ENCODE data around the gene MPHOSPH8.

Gene MPHOSPH8

GRCh38 chr13:19633479-19634255 is at the start of gene MPHOSPH8:
TSS of gene MPHOSPH8 (plus strand) at chr13:19633659. CDS start at chr13:19633749, 90 bp downstream.
- peak; percentile 84 to 87 for DNase-seq (ENCODE audit: low read depth in 2 of 2)

GRCh38 chr13:19586904-19587634 is 46.4 kb upstream of the MPHOSPH8 start:
- DNase-seq (ENCODE audit: low read depth in 2 of 2), result peak; percentile 27 to 51

GRCh38 chr13:19587635-19588300 is 45.7 kb upstream of the MPHOSPH8 start:
- DNase-seq (ENCODE audit: low read depth in 2 of 2), result no peak

GRCh38 chr13:19589312-19589711 is 44.1 kb upstream of the MPHOSPH8 start:
- no peak for DNase-seq (ENCODE audit: low read depth in 2 of 2)

GRCh38 chr13:19590423-19590822 is 43.0 kb upstream of the MPHOSPH8 start:
- no peak for DNase-seq (ENCODE audit: low read depth in 2 of 2)

- DNase-seq (ENCODE audit: low read depth in 2 of 2), result no peak
These were observed 41.6 kb upstream of the MPHOSPH8 start for GRCh38 chr13:19591864-19592263.

GRCh38 chr13:19592657-19593180 is 40.7 kb upstream of the MPHOSPH8 start:
- no peak for DNase-seq (ENCODE audit: low read depth in 2 of 2)

GRCh38 chr13:19596086-19596485 is 37.4 kb upstream of the MPHOSPH8 start:
- DNase-seq (ENCODE audit: low read depth in 2 of 2), result no peak

GRCh38 chr13:19596960-19597361 is 36.5 kb upstream of the MPHOSPH8 start:
- no peak for DNase-seq (ENCODE audit: low read depth in 2 of 2)

GRCh38 chr13:19597523-19597922 is 35.9 kb upstream of the MPHOSPH8 start:
- DNase-seq (ENCODE audit: low read depth in 2 of 2), result no peak

GRCh38 chr13:19601749-19602725 is 31.4 kb upstream of the MPHOSPH8 start:
- no peak for DNase-seq (ENCODE audit: low read depth in 2 of 2)

GRCh38 chr13:19604306-19604705 is 29.2 kb upstream of the MPHOSPH8 start:
- DNase-seq (ENCODE audit: low read depth in 2 of 2), result no peak

- DNase-seq (ENCODE audit: low read depth in 2 of 2), result no peak
These were observed 28.1 kb upstream of the MPHOSPH8 start for GRCh38 chr13:19605161-19605955.

- no peak for DNase-seq (ENCODE audit: low read depth in 2 of 2)
These were observed 27.3 kb upstream of the MPHOSPH8 start for GRCh38 chr13:19606152-19606551.

- DNase-seq (ENCODE audit: low read depth in 2 of 2), result no peak
These were observed 26.7 kb upstream of the MPHOSPH8 start for GRCh38 chr13:19606737-19607136.

GRCh38 chr13:19607523-19608078 is 25.9 kb upstream of the MPHOSPH8 start:
- no peak for DNase-seq (ENCODE audit: low read depth in 2 of 2)

GRCh38 chr13:19618977-19619376 is 14.5 kb upstream of the MPHOSPH8 start:
- no peak for DNase-seq (ENCODE audit: low read depth in 2 of 2)

GRCh38 chr13:19622193-19622592 is 11.3 kb upstream of the MPHOSPH8 start:
- no peak for DNase-seq (ENCODE audit: low read depth in 2 of 2)

GRCh38 chr13:19624265-19624664 is 9.2 kb upstream of the MPHOSPH8 start:
- no peak for DNase-seq (ENCODE audit: low read depth in 2 of 2)

GRCh38 chr13:19632915-19633478 is 462 bp upstream of the MPHOSPH8 start:
- DNase-seq (ENCODE audit: low read depth in 2 of 2), result no peak
